ENCODE data around the gene MEGF8. TPM values are rescaled to one million over a fixed set of nuclear protein-coding genes. Genes with fewer than 3 reads are reported as not detected.

Gene MEGF8
- total RNA-seq, 2 experiments from 2014 or later, result 5.2 to 5.3 TPM

- ChIA-PET POLR2A (no interaction called here), CTCF (no interaction called here)
- Mint-ChIP-seq H3K36me3 (ENCODE audit: low read depth) (no peaks in the 10 kb centered on the region), H3K9me3 (ENCODE audit: low read depth) (no peaks in the 10 kb centered on the region), H3K27ac (no peak within 1 kb of the TSS), H3K4me3 (peak within 1 kb of the TSS; percentile 47), H3K27me3 (peaks cover 30% of the 10 kb centered on the region), H3K4me1 (peaks cover 13% of the 10 kb centered on the region)
- peak; percentile 75 for ATAC-seq
- intact Hi-C loops (cut with DNase I, micrococcal nuclease), result loop anchor here in 1 of 2 experiments (1.0 kb wide), 1 partner anchor 11 kb away; the partner anchor contains the start of genes PAFAH1B3 and PRR19
- peak; percentile 75 for DNase-seq
Measured at GRCh38 chr19:42313096-42313839, 12.2 kb upstream of the MEGF8 start, which contains the start of gene TMEM145. TSS of gene TMEM145 (plus strand) at chr19:42313309. CDS start at chr19:42313377, 68 bp downstream.

GRCh38 chr19:42313840-42314755 is 11.3 kb upstream of the MEGF8 start:
- ChIA-PET POLR2A (interaction anchor here (0.5 kb wide), 1 partner anchor 100 kb away, joined by 3 read pairs; no protein-coding TSS in a partner anchor), CTCF (no interaction called here)
- Mint-ChIP-seq H3K4me3 (peak overlapping the region; percentile 35), H3K9me3 (ENCODE audit: low read depth) (no peaks in the 10 kb centered on the region), H3K27ac (no peak overlapping the region), H3K27me3 (peaks cover 30% of the 10 kb centered on the region), H3K36me3 (ENCODE audit: low read depth) (no peaks in the 10 kb centered on the region), H3K4me1 (peaks cover 13% of the 10 kb centered on the region)
- intact Hi-C loops (cut with DNase I, micrococcal nuclease), result loop anchor here in 1 of 2 experiments (1.0 kb wide), 1 partner anchor 12 kb away; the partner anchor contains the start of genes PAFAH1B3 and PRR19
- DNase-seq (no peak), ATAC-seq (no peak)

GRCh38 chr19:42315024-42315423 is 10.4 kb upstream of the MEGF8 start:
- ChIA-PET CTCF (no interaction called here), POLR2A (interaction anchor here (0.6 kb wide), 1 partner anchor 398 kb away, joined by 3 read pairs; no protein-coding TSS in a partner anchor)
- peaks cover 30% of the 10 kb centered on the region for H3K27me3 Mint-ChIP-seq
- no peaks in the 10 kb centered on the region for H3K9me3 Mint-ChIP-seq (ENCODE audit: low read depth)
- H3K4me1 Mint-ChIP-seq, result peaks cover 13% of the 10 kb centered on the region
- ATAC-seq, result no peak
- H3K4me3 Mint-ChIP-seq, result no peak overlapping the region
- H3K27ac Mint-ChIP-seq, result no peak overlapping the region
- intact Hi-C loops (cut with DNase I, micrococcal nuclease), result no loop called here
- DNase-seq, result no peak
- no peaks in the 10 kb centered on the region for H3K36me3 Mint-ChIP-seq (ENCODE audit: low read depth)

GRCh38 chr19:42316223-42317211 is 8.9 kb upstream of the MEGF8 start:
- ChIA-PET CTCF (interaction anchor here (0.7 to 1.0 kb wide), 2 partner anchors 19 to 75 kb away, joined by 3 read pairs; no protein-coding TSS in a partner anchor), POLR2A (interaction anchor here (0.5 to 0.6 kb wide), 2 partner anchors 14 to 243 kb away, joined by 3 to 7 read pairs; partner anchors contain the start of gene PAFAH1B3)
- intact Hi-C loops (cut with DNase I, micrococcal nuclease), result no loop called here
- Mint-ChIP-seq H3K27ac (no peak overlapping the region), H3K4me3 (no peak overlapping the region), H3K4me1 (peaks cover 13% of the 10 kb centered on the region), H3K36me3 (ENCODE audit: low read depth) (no peaks in the 10 kb centered on the region), H3K27me3 (peaks cover 25% of the 10 kb centered on the region), H3K9me3 (ENCODE audit: low read depth) (no peaks in the 10 kb centered on the region)
- ATAC-seq (no peak), DNase-seq (no peak)

- ChIA-PET CTCF (interaction anchor here (1.0 kb wide), 1 partner anchor 20 kb away, joined by 3 read pairs; no protein-coding TSS in a partner anchor), POLR2A (no interaction called here)
- Mint-ChIP-seq H3K27ac (no peak overlapping the region), H3K27me3 (peaks cover 22% of the 10 kb centered on the region), H3K4me1 (peaks cover 13% of the 10 kb centered on the region), H3K36me3 (ENCODE audit: low read depth) (no peaks in the 10 kb centered on the region), H3K9me3 (ENCODE audit: low read depth) (no peaks in the 10 kb centered on the region), H3K4me3 (no peak overlapping the region)
- ATAC-seq, result no peak
- DNase-seq, result no peak
- intact Hi-C loops (cut with DNase I, micrococcal nuclease), result no loop called here
Measured at GRCh38 chr19:42317535-42317934, 7.9 kb upstream of the MEGF8 start.

GRCh38 chr19:42322305-42322704 is 3.1 kb upstream of the MEGF8 start:
- DNase-seq (no peak), ATAC-seq (no peak)
- ChIA-PET POLR2A (interaction anchor here (0.6 kb wide), 1 partner anchor 463 kb away, joined by 3 read pairs; no protein-coding TSS in a partner anchor), CTCF (interaction anchor here (0.6 to 1.1 kb wide), 2 partner anchors 74 to 189 kb away, joined by 3 to 5 read pairs; no protein-coding TSS in a partner anchor)
- Mint-ChIP-seq H3K4me3 (no peak overlapping the region), H3K36me3 (ENCODE audit: low read depth) (no peaks in the 10 kb centered on the region), H3K4me1 (peaks cover 12% of the 10 kb centered on the region), H3K9me3 (ENCODE audit: low read depth) (no peaks in the 10 kb centered on the region), H3K27me3 (peaks cover 12% of the 10 kb centered on the region), H3K27ac (no peak overlapping the region)
- intact Hi-C loops (cut with DNase I, micrococcal nuclease), result no loop called here

- CTCF ChIA-PET, result interaction anchor here (0.7 to 1.1 kb wide), 2 partner anchors 137 to 190 kb away, joined by 3 to 5 read pairs; no protein-coding TSS in a partner anchor
- POLR2A ChIA-PET, result interaction anchor here (0.7 to 0.8 kb wide), 2 partner anchors 13 to 344 kb away, joined by 3 read pairs; no protein-coding TSS in a partner anchor
- H3K9me3 Mint-ChIP-seq (ENCODE audit: low read depth), result no peaks in the 10 kb centered on the region
- no peak for ATAC-seq
- peaks cover 12% of the 10 kb centered on the region for H3K4me1 Mint-ChIP-seq
- no peak for DNase-seq
- H3K27ac Mint-ChIP-seq, result no peak overlapping the region
- no peaks in the 10 kb centered on the region for H3K36me3 Mint-ChIP-seq (ENCODE audit: low read depth)
- H3K4me3 Mint-ChIP-seq, result no peak overlapping the region
- peaks cover 12% of the 10 kb centered on the region for H3K27me3 Mint-ChIP-seq
- intact Hi-C loops (cut with DNase I, micrococcal nuclease), result no loop called here
Measured at GRCh38 chr19:42323473-42323851, 2.0 kb upstream of the MEGF8 start.

- Mint-ChIP-seq H3K27me3 (peaks cover 12% of the 10 kb centered on the region), H3K27ac (no peak overlapping the region), H3K36me3 (ENCODE audit: low read depth) (no peaks in the 10 kb centered on the region), H3K9me3 (ENCODE audit: low read depth) (no peaks in the 10 kb centered on the region), H3K4me1 (peaks cover 12% of the 10 kb centered on the region), H3K4me3 (peak overlapping the region; percentile 80)
- no peak for ATAC-seq
- intact Hi-C loops (cut with DNase I, micrococcal nuclease), result loop anchor here in 1 of 2 experiments (2.0 kb wide), 2 partner anchors 107 to 215 kb away; partner anchors contain the start of gene DEDD2
- peak; percentile 58 for DNase-seq
- ChIA-PET POLR2A (interaction anchor here (0.7 to 0.8 kb wide), 2 partner anchors 13 to 344 kb away, joined by 3 read pairs; no protein-coding TSS in a partner anchor), CTCF (interaction anchor here (0.6 to 0.7 kb wide), 2 partner anchors 107 to 138 kb away, joined by 3 read pairs; no protein-coding TSS in a partner anchor)
Measured at GRCh38 chr19:42323852-42324654, 1.4 kb upstream of the MEGF8 start.

- ChIA-PET CTCF (no interaction called here), POLR2A (no interaction called here)
- Mint-ChIP-seq H3K4me3 (peak overlapping the region; percentile 80), H3K27me3 (peaks cover 12% of the 10 kb centered on the region), H3K36me3 (ENCODE audit: low read depth) (no peaks in the 10 kb centered on the region), H3K27ac (peak overlapping the region; percentile 69), H3K4me1 (peaks cover 12% of the 10 kb centered on the region), H3K9me3 (ENCODE audit: low read depth) (no peaks in the 10 kb centered on the region)
- ATAC-seq, result no peak
- no peak for DNase-seq
- intact Hi-C loops (cut with DNase I, micrococcal nuclease), result loop anchor here (1.0 to 2.0 kb wide), 17 partner anchors 22 to 927 kb away; partner anchors contain the start of genes ZNF526 (in 2 of the 2), BCKDHA (in 1 of the 2), DEDD2 (in 1 of the 2) and EXOSC5 (in 1 of the 2)
Measured at GRCh38 chr19:42324655-42325307, 654 bp upstream of the MEGF8 start.

Data from activated CD4-positive, alpha-beta T cell treated with anti-CD3 and anti-CD28 coated beads for 36 hours (primary cell).